ENCODE results near the gene DAPK3. TPM values are rescaled to one million over a fixed set of nuclear protein-coding genes. Genes with fewer than 3 reads are reported as not detected.
"Not testable (repeated sequence)": the region's sequence is repeated elsewhere in the genome, so short reads cannot be mapped to it uniquely, and the experiment has no call there.

The DAPK3 gene
- total RNA-seq, 1 donor: 209 TPM

DNA sequence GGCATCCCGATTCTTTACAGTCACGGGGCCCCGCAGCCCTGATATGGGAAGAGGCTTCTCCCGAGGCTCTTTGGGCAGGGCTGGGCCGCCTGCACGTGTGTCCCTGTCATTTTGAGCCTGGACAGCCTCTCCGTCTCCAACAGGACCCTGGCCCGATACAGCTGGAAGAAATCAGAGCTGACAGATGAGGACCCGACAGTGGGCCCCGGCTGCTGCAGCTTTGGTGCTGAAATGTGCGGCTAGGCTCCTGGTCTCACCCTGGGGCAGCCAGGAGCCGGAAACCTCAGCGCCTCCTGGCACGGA is 39.9 kb upstream of the DAPK3 start:
- H3K4me3 ChIP-seq (ENCODE audit: low read depth, low read length): no peak overlapping the region
- DNase-seq (ENCODE audit: low read depth): no peak
- TF ChIP-seq, protein P1, sequence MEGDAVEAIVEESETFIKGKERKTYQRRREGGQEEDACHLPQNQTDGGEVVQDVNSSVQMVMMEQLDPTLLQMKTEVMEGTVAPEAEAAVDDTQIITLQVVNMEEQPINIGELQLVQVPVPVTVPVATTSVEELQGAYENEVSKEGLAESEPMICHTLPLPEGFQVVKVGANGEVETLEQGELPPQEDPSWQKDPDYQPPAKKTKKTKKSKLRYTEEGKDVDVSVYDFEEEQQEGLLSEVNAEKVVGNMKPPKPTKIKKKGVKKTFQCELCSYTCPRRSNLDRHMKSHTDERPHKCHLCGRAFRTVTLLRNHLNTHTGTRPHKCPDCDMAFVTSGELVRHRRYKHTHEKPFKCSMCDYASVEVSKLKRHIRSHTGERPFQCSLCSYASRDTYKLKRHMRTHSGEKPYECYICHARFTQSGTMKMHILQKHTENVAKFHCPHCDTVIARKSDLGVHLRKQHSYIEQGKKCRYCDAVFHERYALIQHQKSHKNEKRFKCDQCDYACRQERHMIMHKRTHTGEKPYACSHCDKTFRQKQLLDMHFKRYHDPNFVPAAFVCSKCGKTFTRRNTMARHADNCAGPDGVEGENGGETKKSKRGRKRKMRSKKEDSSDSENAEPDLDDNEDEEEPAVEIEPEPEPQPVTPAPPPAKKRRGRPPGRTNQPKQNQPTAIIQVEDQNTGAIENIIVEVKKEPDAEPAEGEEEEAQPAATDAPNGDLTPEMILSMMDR (IDR thresholded peaks at IDR 0.05; ENCODE audit: insufficient read depth, low read depth, low read length): no peak

DNA sequence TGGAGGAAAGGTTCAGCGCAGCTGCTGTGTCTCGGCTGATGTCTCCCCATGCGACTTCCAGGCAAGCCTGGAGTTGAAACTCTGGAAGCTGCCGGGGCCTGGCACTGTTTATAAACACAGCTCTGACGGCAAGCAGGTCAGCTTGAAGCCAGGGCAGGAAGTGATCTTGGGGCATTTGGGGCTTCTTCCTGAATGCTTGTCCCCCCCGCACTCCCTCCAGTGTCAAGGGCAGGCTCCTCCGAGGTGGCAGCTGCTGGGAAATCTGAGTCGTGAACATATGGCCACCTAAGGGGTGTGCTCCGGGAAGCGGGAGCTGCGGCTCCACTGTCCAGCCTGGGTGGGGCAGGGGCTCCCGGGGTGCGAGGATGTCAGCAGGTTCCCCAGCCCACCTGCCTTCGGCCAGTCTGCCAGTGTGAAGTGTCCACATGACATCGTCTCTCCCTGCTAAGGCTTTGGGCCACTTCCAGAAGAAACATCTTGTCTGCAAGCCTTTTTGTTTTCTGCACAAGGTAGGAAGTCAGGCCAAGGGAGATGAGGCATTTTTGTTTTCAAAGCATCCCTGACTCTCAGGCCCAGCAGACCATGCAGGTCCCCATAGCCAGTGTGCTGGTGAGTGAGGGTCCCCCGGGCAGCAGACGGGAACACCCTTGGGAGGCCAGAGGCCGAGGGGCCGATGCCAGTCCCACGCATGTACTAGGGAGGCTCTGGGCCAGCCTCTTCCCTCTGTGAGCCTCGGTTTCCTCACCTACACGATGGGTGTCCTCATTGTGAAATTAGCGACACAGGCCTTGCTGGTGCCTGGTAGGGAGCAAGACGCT is 39.3 kb upstream of the DAPK3 start:
- TF ChIP-seq, protein P1 (IDR thresholded peaks at IDR 0.05; ENCODE audit: insufficient read depth, low read depth, low read length): no peak
- DNase-seq (ENCODE audit: low read depth): peak; percentile 62
- H3K4me3 ChIP-seq (ENCODE audit: low read depth, low read length): peak overlapping the region; percentile 25

DNA sequence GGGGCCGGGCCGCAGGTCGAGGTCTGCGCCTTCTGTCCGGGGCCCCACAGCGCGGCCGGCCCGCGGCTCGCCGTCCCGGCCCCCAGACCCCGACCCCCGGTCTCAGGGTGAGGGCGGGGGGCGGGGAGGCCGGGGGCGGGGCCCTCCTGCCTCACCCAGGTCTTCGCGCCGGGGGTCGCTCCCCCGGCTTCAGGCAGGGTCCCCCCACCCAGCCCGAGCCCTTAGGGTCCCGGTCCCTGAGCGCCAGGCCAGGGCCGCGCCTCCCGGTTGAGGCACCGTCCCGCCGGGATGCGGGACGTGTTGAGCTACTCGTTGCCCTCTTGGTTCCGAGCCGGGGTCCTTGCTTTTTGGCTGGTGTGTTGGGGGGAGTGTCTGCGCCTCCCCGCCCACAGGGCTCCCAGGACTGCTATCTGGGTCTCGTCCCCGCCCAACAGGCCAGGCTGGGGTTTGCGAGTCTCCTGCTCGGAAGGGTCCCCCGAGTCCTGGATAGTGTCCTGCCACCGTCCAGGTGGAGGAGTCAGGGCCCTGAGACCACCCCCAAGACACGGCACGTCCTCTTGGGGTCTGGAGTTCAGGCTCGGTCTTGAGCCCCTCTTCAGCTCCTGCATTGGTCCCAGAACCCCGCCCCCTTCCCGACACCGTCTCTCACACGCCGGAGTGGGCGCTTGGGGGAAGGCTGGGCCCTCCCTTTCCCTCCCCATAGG is 37.1 kb upstream of the DAPK3 start:
- TF ChIP-seq, protein P1 (IDR thresholded peaks at IDR 0.05; ENCODE audit: insufficient read depth, low read depth, low read length): no peak
- peak overlapping the region; percentile 89 for H3K4me3 ChIP-seq (ENCODE audit: low read depth, low read length)
- no peak for DNase-seq (ENCODE audit: low read depth)

DNA sequence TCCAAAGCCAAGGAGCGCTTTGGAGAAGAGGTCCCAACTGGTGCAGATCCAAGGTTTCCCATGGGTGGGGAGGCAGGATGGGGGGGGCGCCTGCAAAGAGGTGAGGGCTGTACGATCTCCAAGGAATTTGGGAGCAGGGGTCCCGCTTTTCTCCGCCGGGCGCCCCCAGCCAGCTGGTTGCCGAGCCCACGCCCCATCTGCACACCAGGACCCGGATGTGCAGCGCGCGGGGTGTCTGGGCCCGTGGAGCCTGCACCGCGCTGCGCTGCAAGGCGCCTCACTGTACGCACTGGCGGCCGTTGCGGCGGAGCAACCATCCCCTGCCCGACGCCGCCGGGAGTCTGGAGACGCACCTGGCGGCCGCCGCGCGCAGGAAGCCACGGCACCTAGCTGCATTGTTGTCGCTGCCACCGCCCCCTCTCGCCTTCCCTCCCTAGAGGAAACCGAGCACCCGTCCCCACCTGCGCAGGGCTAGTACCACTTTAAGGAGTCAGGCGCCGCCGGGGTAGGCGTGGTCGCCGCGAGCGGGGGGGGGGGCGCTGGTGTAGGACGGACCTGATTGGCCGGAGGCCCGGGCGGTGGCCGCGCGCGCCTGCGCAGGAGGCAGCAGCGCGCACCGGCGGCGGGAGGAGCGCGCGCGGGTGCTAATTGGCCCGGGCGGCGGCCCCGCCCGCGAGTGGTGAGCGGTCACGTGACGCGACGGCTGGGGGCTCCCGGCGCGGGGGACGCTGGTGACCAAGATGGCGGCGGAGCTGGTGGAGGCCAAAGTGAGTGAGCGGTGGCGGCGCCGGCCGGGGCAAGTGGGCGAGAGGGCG is 36.3 kb upstream of the DAPK3 start, which contains the start of gene PIAS4:
TSS of gene PIAS4 (plus strand) at position 716 of the 815 bp plus-strand sequence. CDS start at position 741, 25 bp downstream.
- TF ChIP-seq, protein P1 (IDR thresholded peaks at IDR 0.05; ENCODE audit: insufficient read depth, low read depth, low read length): no peak
- peak; percentile 94 for DNase-seq (ENCODE audit: low read depth)
- peak within 1 kb of the TSS; percentile 89 for H3K4me3 ChIP-seq (ENCODE audit: low read depth, low read length)

DNA sequence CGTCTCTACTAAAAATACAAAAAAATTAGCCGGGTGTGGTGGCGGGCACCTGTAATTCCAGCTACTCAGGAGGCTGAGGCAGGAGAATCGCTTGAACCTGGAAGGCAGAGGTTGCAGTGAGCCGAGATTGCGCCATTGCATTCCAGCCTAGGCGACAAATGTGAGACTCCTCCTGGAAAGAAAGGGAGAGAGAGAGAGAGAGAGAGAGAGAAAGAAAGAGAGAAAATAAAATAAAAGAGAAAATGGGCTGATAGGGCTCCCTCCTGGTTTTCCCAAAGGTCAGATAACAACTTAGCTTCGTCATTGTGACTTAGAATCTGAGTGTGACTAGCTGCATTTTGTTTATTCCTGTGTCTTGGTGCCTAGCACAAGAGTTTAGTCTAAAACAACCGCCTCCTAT is 34.5 kb upstream of the DAPK3 start:
- DNase-seq (ENCODE audit: low read depth); H3K4me3 ChIP-seq (ENCODE audit: low read depth, low read length): not testable (repeated sequence)

DNA sequence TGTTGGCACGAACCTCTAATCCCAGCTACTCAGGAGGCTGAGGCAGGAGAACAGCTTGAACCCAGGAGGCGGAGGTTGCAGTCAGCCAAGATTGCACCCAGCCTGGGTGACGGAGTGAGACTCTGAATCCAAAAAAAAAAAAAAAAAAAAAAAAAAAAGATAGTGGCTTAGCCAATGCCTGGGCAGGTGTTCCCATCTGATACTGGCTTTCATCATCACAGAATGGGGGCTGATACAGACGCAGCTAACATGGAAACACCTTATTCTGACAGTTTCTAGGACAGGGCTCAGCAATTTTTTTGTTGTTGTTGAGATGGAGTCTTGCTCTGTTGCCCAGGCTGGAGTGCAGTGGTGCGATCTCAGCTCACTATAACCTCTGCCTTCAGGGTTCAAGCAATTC is 29.9 kb upstream of the DAPK3 start:
- H3K4me3 ChIP-seq (ENCODE audit: low read depth, low read length); DNase-seq (ENCODE audit: low read depth): not testable (repeated sequence)

DNA sequence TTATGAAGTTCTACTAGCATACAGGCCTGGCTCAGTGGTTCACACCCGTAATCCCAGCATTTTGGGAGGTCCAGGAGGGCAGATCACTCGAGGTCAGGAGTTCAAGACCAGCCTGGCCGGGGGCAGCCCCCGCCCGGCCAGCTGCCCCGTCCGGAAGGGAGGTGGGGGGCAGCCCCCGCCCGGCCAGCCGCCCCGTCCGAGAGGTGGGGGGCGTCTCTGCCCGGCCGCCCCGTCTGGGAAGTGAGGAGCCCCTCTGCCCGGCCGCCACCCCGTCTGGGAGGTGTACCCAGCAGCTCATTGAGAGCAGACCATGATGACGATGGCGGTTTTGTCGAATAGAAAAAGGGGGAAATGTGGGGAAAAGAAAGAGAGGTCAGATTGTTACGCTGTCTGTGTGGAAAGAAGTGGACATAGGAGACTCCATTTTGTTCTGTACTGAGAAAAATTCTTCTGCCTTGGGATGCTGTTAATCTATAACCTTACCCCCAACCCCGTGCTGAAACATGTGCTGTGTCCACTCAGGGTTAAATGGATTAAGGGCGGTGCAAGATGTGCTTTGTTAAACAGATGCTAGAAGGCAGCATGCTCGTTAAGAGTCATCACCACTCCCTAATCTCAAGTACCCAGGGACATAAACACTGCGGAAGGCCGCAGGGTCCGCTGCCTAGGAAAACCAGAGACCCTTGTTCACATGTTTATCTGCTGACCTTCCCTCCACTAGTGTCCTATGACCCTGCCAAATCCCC is 27.9 kb upstream of the DAPK3 start:
- not testable (repeated sequence) for H3K4me3 ChIP-seq (ENCODE audit: low read depth, low read length); DNase-seq (ENCODE audit: low read depth)

DNA sequence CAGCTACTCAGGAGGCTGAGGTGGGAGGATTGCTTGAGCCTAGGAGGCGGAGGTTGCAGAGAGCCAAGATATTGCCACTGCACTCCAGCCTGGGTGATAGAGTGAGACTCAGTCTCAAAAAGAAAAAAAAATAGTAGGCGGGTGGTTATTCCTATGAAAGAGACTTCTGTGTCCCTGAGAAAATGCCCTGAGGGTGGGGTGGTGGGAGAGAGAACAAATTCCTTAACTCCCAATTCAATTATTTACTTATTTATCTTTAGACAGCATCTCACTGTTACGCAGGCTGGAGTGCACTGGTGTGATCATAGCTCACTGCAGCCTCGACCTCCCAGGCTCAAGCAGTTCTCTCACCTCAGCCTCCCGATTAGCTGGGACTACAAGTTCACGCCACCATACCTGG is 24.7 kb upstream of the DAPK3 start:
- TF ChIP-seq, protein P1 (IDR thresholded peaks at IDR 0.05; ENCODE audit: insufficient read depth, low read depth, low read length): no peak

More for the DNA sequence above, 24.7 kb upstream of the DAPK3 start:
- H3K4me3 ChIP-seq (ENCODE audit: low read depth, low read length): no peak overlapping the region
- DNase-seq (ENCODE audit: low read depth): no peak

Data from fibroblast of villous mesenchyme (primary cell).